GM12864 (cell line): ENCODE results near the gene PCID2.

Experiments used
- DNase-seq: peaks from one replicate; pipeline ENCODE4 v3.0.0-alpha.2; 2011; ENCODE audit warnings: low read depth
- H3K4me3 ChIP-seq: 2 replicates; pipeline ENCODE4 v1.5.1; 2011; ENCODE audit warnings: mild to moderate bottlenecking, low read depth, low read length, control low read depth
- CTCF ChIP-seq: IDR thresholded peaks from 2 replicates; pipeline ENCODE4 v1.5.1; 2011; ENCODE audit warnings: low read depth, mild to moderate bottlenecking, moderate library complexity, low read length, control low read depth, inconsistent platforms; ENCODE audit errors: missing control alignments

The PCID2 gene

GRCh38 chr13:113179374-113180230 lies 28.9 kb downstream of the PCID2 start:
- no peak for TF ChIP-seq CTCF
- DNase-seq: no peak
- H3K4me3 ChIP-seq: no peak overlapping the region

- no peak for TF ChIP-seq CTCF
- no peak overlapping the region for H3K4me3 ChIP-seq
- DNase-seq: no peak
These were observed 29.6 kb downstream of the PCID2 start for GRCh38 chr13:113178896-113179167.

- no peak for TF ChIP-seq CTCF
- no peak for DNase-seq
- no peak overlapping the region for H3K4me3 ChIP-seq
These were observed 30.2 kb downstream of the PCID2 start for GRCh38 chr13:113178070-113178895.

GRCh38 chr13:113176822-113177221 lies 31.6 kb downstream of the PCID2 start:
- no peak for TF ChIP-seq CTCF
- H3K4me3 ChIP-seq: no peak overlapping the region

GRCh38 chr13:113176280-113176679 lies 32.2 kb downstream of the PCID2 start:
- TF ChIP-seq CTCF: no peak
- H3K4me3 ChIP-seq: no peak overlapping the region
- DNase-seq: no peak

More at GRCh38 chr13:113176822-113177221, 31.6 kb downstream of the PCID2 start:
- DNase-seq: no peak

GRCh38 chr13:113172419-113172926 lies 36.0 kb downstream of the PCID2 start:
- TF ChIP-seq CTCF: no peak
- no peak overlapping the region for H3K4me3 ChIP-seq
- no peak for DNase-seq
